ENCODE results near the gene IZUMO1.
"Not testable (repeated sequence)": the region's sequence is repeated elsewhere in the genome, so short reads cannot be mapped to it uniquely, and the experiment has no call there.

The IZUMO1 gene

GRCh38 chr19:48720613-48721296, 26.0 kb downstream of the IZUMO1 start:
- in situ Hi-C loops (cut with HindIII; ENCODE audit: low pct_ligation_motif_present, low sequenced_read_pairs), result no loop called here
- H3K27me3 ChIP-seq (replicated peaks), result no peaks in the 10 kb centered on the region
- H3K27ac ChIP-seq, result peak overlapping the region; percentile 93
- H3K4me3 ChIP-seq (ENCODE audit: low read depth, low read length), result peak overlapping the region; percentile 71
- TF ChIP-seq CTCF (IDR thresholded peaks at IDR 0.05; ENCODE audit: low read depth, low read length, missing control alignments), result no peak
- H3K36me3 ChIP-seq (replicated peaks), result no peaks in the 10 kb centered on the region
- peak; percentile 100 for DNase-seq

DNA sequence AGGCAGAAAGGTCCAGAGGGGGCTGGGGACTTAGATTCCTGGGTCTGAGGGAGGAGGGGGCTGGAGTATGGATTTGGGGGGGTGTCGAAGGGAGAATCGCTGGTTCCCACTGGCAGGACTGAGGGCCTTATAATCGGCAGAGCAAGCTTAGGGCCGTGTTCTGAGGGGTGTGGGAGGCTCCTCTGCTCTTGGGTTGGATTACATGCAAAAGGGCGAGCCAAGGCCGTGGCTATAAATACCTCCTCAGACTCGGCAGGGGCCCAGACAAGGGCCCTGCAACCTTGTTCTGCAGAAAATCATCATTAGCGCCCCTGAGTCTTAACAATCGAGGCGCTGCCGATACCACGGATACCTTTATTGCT, 26.5 kb downstream of the IZUMO1 start:
- in situ Hi-C loops (cut with HindIII; ENCODE audit: low pct_ligation_motif_present, low sequenced_read_pairs), result no loop called here
- TF ChIP-seq CTCF (IDR thresholded peaks at IDR 0.05; ENCODE audit: low read depth, low read length, missing control alignments), result no peak
- Histone ChIP-seq H3K27me3 (replicated peaks) (no peaks in the 10 kb centered on the region), H3K4me3 (ENCODE audit: low read depth, low read length) (peak overlapping the region; percentile 71), H3K27ac (no peak overlapping the region), H3K36me3 (replicated peaks) (no peaks in the 10 kb centered on the region)
- DNase-seq, result no peak

GRCh38 chr19:48719263-48720171, 27.2 kb downstream of the IZUMO1 start, which contains the start of gene MAMSTR:
Gene MAMSTR, minus strand, starts transcription at chr19:48719725. Its CDS starts 694 bp downstream, at chr19:48719031.
- in situ Hi-C loops (cut with HindIII; ENCODE audit: low pct_ligation_motif_present, low sequenced_read_pairs), result no loop called here
- peak within 1 kb of the TSS; percentile 71 for H3K4me3 ChIP-seq (ENCODE audit: low read depth, low read length)
- H3K27ac ChIP-seq, result no peak within 1 kb of the TSS
- no peaks in the 10 kb centered on the region for H3K27me3 ChIP-seq (replicated peaks)
- H3K36me3 ChIP-seq (replicated peaks), result no peaks in the 10 kb centered on the region
- no peak for TF ChIP-seq CTCF (IDR thresholded peaks at IDR 0.05; ENCODE audit: low read depth, low read length, missing control alignments)
- DNase-seq, result no peak

DNA sequence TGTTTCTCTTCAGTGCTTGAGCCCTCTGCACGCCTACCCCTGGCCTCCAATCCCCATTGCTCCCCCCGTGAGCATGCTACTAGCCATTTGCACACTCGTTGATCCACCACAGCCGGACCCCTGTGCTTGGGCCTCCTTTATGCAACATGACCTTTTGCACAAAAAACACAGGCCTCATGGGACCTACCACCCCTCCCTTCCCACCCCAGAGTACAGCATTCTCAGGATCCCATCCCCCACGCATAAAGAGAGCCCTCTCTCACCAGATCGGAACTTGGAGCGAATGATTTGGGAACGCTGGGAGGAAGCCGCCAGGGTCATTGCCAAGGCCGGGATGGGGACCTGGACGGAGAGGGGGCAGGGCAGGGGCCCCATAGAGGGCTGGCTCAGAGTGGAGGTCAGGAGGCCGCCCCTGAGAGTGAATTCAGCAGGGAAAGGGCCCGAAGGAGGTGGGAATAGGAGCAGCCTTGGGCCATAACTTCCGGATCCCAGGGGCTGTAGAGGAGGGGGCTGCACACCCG, 27.9 kb downstream of the IZUMO1 start:
- no peak overlapping the region for H3K27ac ChIP-seq
- no peaks in the 10 kb centered on the region for H3K27me3 ChIP-seq (replicated peaks)
- no peak for DNase-seq
- no peak overlapping the region for H3K4me3 ChIP-seq (ENCODE audit: low read depth, low read length)
- TF ChIP-seq CTCF (IDR thresholded peaks at IDR 0.05; ENCODE audit: low read depth, low read length, missing control alignments), result no peak
- in situ Hi-C loops (cut with HindIII; ENCODE audit: low pct_ligation_motif_present, low sequenced_read_pairs), result no loop called here
- H3K36me3 ChIP-seq (replicated peaks), result no peaks in the 10 kb centered on the region

GRCh38 chr19:48718106-48718505, 28.6 kb downstream of the IZUMO1 start:
- in situ Hi-C loops (cut with HindIII; ENCODE audit: low pct_ligation_motif_present, low sequenced_read_pairs); DNase-seq; H3K27ac ChIP-seq; H3K27me3 ChIP-seq (replicated peaks); H3K4me3 ChIP-seq (ENCODE audit: low read depth, low read length); H3K36me3 ChIP-seq (replicated peaks): not testable (repeated sequence)

Data from brain microvascular endothelial cell (primary cell).